GM12878 (cell line): Measurements from ENCODE around the gene ACAP1. TPM values are rescaled to one million over a fixed set of nuclear protein-coding genes. Genes with fewer than 3 reads are reported as not detected.

Source experiments
- ATAC-seq: fragments of 200-7000 bp; cut with Tn5 transposase; 3 replicates; pipeline ENCODE4 v1.9.1; 2020; ENCODE audit warnings: mild to moderate bottlenecking, moderate library complexity
- BruUV-seq: library from RNA; stranded (reverse); fragments of 400-500 nt; replicated peaks from 2 replicates; lab custom pipeline; 2021; lab: Mats Ljungman, UMichigan
- CTCF ChIA-PET: fragments of 300-600 bp; sonication (Branson Sonifier 250); formaldehyde crosslinking; extraction: SDS; loops from one replicate; lab custom pipeline; 2021; ENCODE audit warnings: inconsistent platforms; lab: Yijun Ruan, JAX
- POLR2A ChIA-PET: fragments of 350-600 bp; formaldehyde crosslinking; extraction: SDS; loops from one replicate; lab custom pipeline; 2021; ENCODE audit warnings: inconsistent platforms; lab: Charles Lee
- RAD21 ChIA-PET: fragments of 300-600 bp; sonication (Branson Sonifier 250); formaldehyde crosslinking; loops from one replicate; lab custom pipeline; 2023; ENCODE audit warnings: antibody characterized with exemption; ENCODE audit not compliant: unreplicated experiment; lab: Charles Lee
- SMC1A ChIA-PET: fragments of 300-600 bp; sonication (Branson Sonifier 250); formaldehyde crosslinking; loops from one replicate; lab custom pipeline; 2023; ENCODE audit not compliant: unreplicated experiment, uncharacterized antibody; lab: Charles Lee
- DNase-seq: peaks from one replicate; pipeline ENCODE4 v3.0.0-alpha.2; 2011; ENCODE audit warnings: low read depth, low spot score
- FAIRE-seq: peaks from 3 replicates; lab custom pipeline; 2011; peaks lifted over from hg19 to GRCh38; lab: Jason Lieb, UNC
- H2AFZ ChIP-seq: 2 replicates; pipeline ENCODE4 v1.6.0; 2011; ENCODE audit warnings: low read depth, low read length, control low read depth; ENCODE audit not compliant: control insufficient read depth
- H3K27ac ChIP-seq: 2 replicates; pipeline ENCODE4 v1.5.1; 2011; ENCODE audit warnings: control low read depth; ENCODE audit not compliant: control insufficient read depth, insufficient read depth
- H3K27me3 ChIP-seq, 2 experiments: replicated peaks in 1 of 2; 2 replicates each; pipeline versions ENCODE4 v1.6.0 to v1.6.1; 2011; ENCODE audit warnings: low read length in 1 of 2; ENCODE audit not compliant: control insufficient read depth in 2 of 2, insufficient read depth in 2 of 2
- H3K36me3 ChIP-seq, 2 experiments: 2 replicates each; pipeline ENCODE4 v1.5.1; 2011; ENCODE audit warnings: low read length in 1 of 2; ENCODE audit not compliant: control insufficient read depth in 2 of 2, insufficient read depth in 2 of 2
- H3K4me1 ChIP-seq: 2 replicates; pipeline ENCODE4 v1.6.1; 2011; ENCODE audit warnings: mild to moderate bottlenecking, low read length, moderate library complexity, mixed read lengths; ENCODE audit not compliant: control insufficient read depth, insufficient read depth
- H3K4me2 ChIP-seq: 2 replicates; pipeline ENCODE4 v1.6.0; 2011; ENCODE audit warnings: control low read depth; ENCODE audit not compliant: control insufficient read depth, insufficient read depth
- H3K4me3 ChIP-seq: fragments of 200-600 bp; sonication (generic); 2 replicates; pipeline ENCODE4 v1.5.1; 2016
- H3K79me2 ChIP-seq: 2 replicates; pipeline ENCODE4 v1.6.0; 2011; ENCODE audit warnings: low read length; ENCODE audit not compliant: control insufficient read depth, insufficient read depth
- H3K9ac ChIP-seq: 2 replicates; pipeline ENCODE4 v1.8.0; 2011; ENCODE audit warnings: low read length, control low read depth, mixed read lengths; ENCODE audit not compliant: control insufficient read depth, insufficient read depth
- H3K9me3 ChIP-seq: replicated peaks from 3 replicates; pipeline ENCODE4 v1.5.1; 2011; ENCODE audit warnings: mild to moderate bottlenecking, low read length; ENCODE audit not compliant: control insufficient read depth, insufficient read depth
- H4K20me1 ChIP-seq: 2 replicates; pipeline ENCODE4 v1.6.0; 2011; ENCODE audit not compliant: control insufficient read depth, insufficient read depth
- ATF3 ChIP-seq: IDR thresholded peaks from 2 replicates; pipeline ENCODE4 v1.6.1; 2011; ENCODE audit warnings: low read depth, mild to moderate bottlenecking, low read length, moderate library complexity, borderline replicate concordance; ENCODE audit errors: extremely low read depth
- BRCA1 ChIP-seq: IDR thresholded peaks from 2 replicates; pipeline ENCODE4 v1.6.1; 2011; ENCODE audit warnings: low read depth, low read length, improper control_type of control experiment
- CBX3 ChIP-seq: fragments of 200-600 bp; sonication (generic); IDR thresholded peaks from 2 replicates; pipeline ENCODE4 v1.6.1; 2016; ENCODE audit warnings: low read depth, borderline replicate concordance
- CEBPB ChIP-seq, 2 experiments: fragments of 150-350 bp in 1 of 2; IDR thresholded peaks; 2 replicates each; pipeline ENCODE4 v1.6.1; 2012 to 2014; ENCODE audit warnings: low read depth in 2 of 2, low read length in 2 of 2, borderline replicate concordance in 1 of 2, inconsistent platforms in 1 of 2
- FOS ChIP-seq: IDR thresholded peaks from 3 replicates; pipeline ENCODE4 v1.6.1; 2011; ENCODE audit warnings: borderline replicate concordance; ENCODE audit not compliant: insufficient read length; ENCODE audit errors: extremely low read depth
- IKZF1 ChIP-seq: fragments of 450-650 bp; conservative IDR thresholded peaks from 2 replicates; pipeline ENCODE4 v1.6.1; 2017; ENCODE audit warnings: antibody characterized with exemption, mild to moderate bottlenecking
- IKZF2 ChIP-seq, 2 experiments: fragments of 450-650 bp; IDR thresholded peaks; 2 replicates each; pipeline ENCODE4 v1.6.1; 2017; ENCODE audit warnings: mild to moderate bottlenecking in 2 of 2, moderate library complexity in 2 of 2
- JUNB ChIP-seq: IDR thresholded peaks from 2 replicates; pipeline ENCODE4 v1.6.1; 2016; ENCODE audit warnings: antibody characterized with exemption, mild to moderate bottlenecking
- MEF2A ChIP-seq: IDR thresholded peaks from 2 replicates; pipeline ENCODE4 v1.6.1; 2011; ENCODE audit warnings: low read depth, mild to moderate bottlenecking, low read length, moderate library complexity; ENCODE audit not compliant: insufficient read depth
- MLLT1 ChIP-seq: fragments of 450-650 bp; IDR thresholded peaks from 2 replicates; pipeline ENCODE4 v1.6.1; 2016; ENCODE audit warnings: mild to moderate bottlenecking
- NR2C1 ChIP-seq: fragments of 450-650 bp; IDR thresholded peaks from 2 replicates; pipeline ENCODE4 v1.6.1; 2017; ENCODE audit warnings: antibody characterized with exemption, mild to moderate bottlenecking, moderate library complexity
- PAX5 ChIP-seq: IDR thresholded peaks from 2 replicates; pipeline ENCODE4 v1.6.1; 2011; ENCODE audit warnings: low read depth, low read length, borderline replicate concordance
- RAD51 ChIP-seq: fragments of 450-650 bp; IDR thresholded peaks from 2 replicates; pipeline ENCODE4 v1.6.1; 2016; ENCODE audit warnings: moderate library complexity, mild to moderate bottlenecking, inconsistent platforms
- RB1 ChIP-seq: fragments of 450-650 bp; formaldehyde crosslinking; IDR thresholded peaks from 2 replicates; pipeline ENCODE4 v1.6.1; 2017; ENCODE audit warnings: mild to moderate bottlenecking, borderline replicate concordance
- SIN3A ChIP-seq: IDR thresholded peaks from 2 replicates; pipeline ENCODE4 v1.6.1; 2012; ENCODE audit warnings: low read depth, low read length, improper control_type of control experiment
- SUZ12 ChIP-seq: fragments of 200-600 bp; sonication (generic); IDR thresholded peaks from one replicate; pipeline ENCODE4 v1.6.1; 2018; ENCODE audit warnings: antibody characterized with exemption, mild to moderate bottlenecking; ENCODE audit not compliant: unreplicated experiment
- TBL1XR1 ChIP-seq: IDR thresholded peaks from 2 replicates; pipeline ENCODE4 v1.6.1; 2012; ENCODE audit warnings: low read depth, low read length, improper control_type of control experiment
- ZBTB4 ChIP-seq: fragments of 450-650 bp; formaldehyde crosslinking; IDR thresholded peaks from 2 replicates; pipeline ENCODE4 v1.4.0; 2022; ENCODE audit warnings: mild to moderate bottlenecking, moderate library complexity
- WGBS: methylation state at CpG from one replicate; pipeline ENCODE4 v1.1.6; 2016; ENCODE audit warnings: low lambda C conversion rate; ENCODE audit not compliant: insufficient replicate concordance, insufficient coverage; ENCODE audit errors: missing lambda C conversion rate; 5-methylcytosine and 5-hydroxymethylcytosine counted together
- in situ Hi-C: fragments of 300-500 bp; cut with MboI; formaldehyde crosslinking; loops from 9 replicates; pipeline ENCODE4 v1.14.3; 2018; ENCODE audit warnings: mixed read lengths
- intact Hi-C: fragments of 100-400 bp; cut with micrococcal nuclease; formaldehyde crosslinking; loops from one replicate; pipeline ENCODE4 v1.14.2; 2022; ENCODE audit not compliant: unreplicated experiment
- polyA plus RNA-seq, 11 experiments: library from polyadenylated mRNA; depleted of rRNA in 4 of 11; unstranded in 6 of 11; stranded (reverse) in 5 of 11; fragments of >200 nt; fragmentation: Nextera tagmentation in 4 of 11; fragmentation: Illumina TruSeq in 1 of 11; extraction: Ambion mirVana in 4 of 11; extraction: Trizol in 1 of 11; gene quantifications; 1 replicate in 1 of 11; 2 replicates in 10 of 11; pipeline versions ENCODE4 v1.2.1 to v1.2.3, GENCODE V29; 2011 to 2016; ENCODE audit warnings: inconsistent platforms in 2 of 11, missing spikeins in 2 of 11, low read depth in 1 of 11
- total RNA-seq, 4 experiments: library from RNA; depleted of rRNA in 3 of 4; stranded (reverse); fragments of >200 nt in 3 of 4; fragmentation: Illumina TruSeq in 1 of 4; extraction: Trizol in 1 of 4; gene quantifications; 2 replicates each; pipeline versions ENCODE4 v1.2.1 to v1.2.3, GENCODE V29; 2013 to 2021

Gene ACAP1
- total and polyA plus RNA-seq, 10 of the 15 experiments (the other 5 are each of a cell fraction or from before 2014, with no cell fraction given), result 5.7 to 245 (median 118) TPM

- no peak for TF ChIP-seq NR2C1
- TF ChIP-seq RAD51, result no peak
- no peak for TF ChIP-seq RB1
- no peak for TF ChIP-seq MLLT1
- no peak for TF ChIP-seq JUNB
- no peak for TF ChIP-seq SUZ12
Observed at GRCh38 chr17:7382901-7383300, 46.6 kb downstream of the ACAP1 start (continued).

GRCh38 chr17:7383371-7383741 is 47.0 kb downstream of the ACAP1 start:
- Histone ChIP-seq H3K36me3 (no peaks in the 10 kb centered on the region), H3K79me2 (no peaks in the 10 kb centered on the region), H4K20me1 (no peaks in the 10 kb centered on the region), H3K4me1 (peaks cover 8% of the 10 kb centered on the region; the same call in 1 of the 2 replicates), H3K4me3 (no peak overlapping the region), H3K9ac (no peak overlapping the region), H3K27ac (no peak overlapping the region), H3K9me3 (peaks cover 3% of the 10 kb centered on the region; the same call in 2 of the 3 replicates)
- SMC1A ChIA-PET, result no interaction called here
- RAD21 ChIA-PET, result no interaction called here
- intact Hi-C loops, result no loop called here
- DNase-seq, result no peak
- CTCF ChIA-PET, result no interaction called here
- in situ Hi-C loops, result no loop called here
- ATAC-seq, result no peak
- POLR2A ChIA-PET, result interaction anchor here (0.6 kb wide), 1 partner anchor 103 kb away, joined by 3 read pairs; no protein-coding TSS in a partner anchor
- 61% methylated on average over 11 of the region's 11 CpGs for whole genome bisulfite sequencing
- TF ChIP-seq ATF3, result no peak
- no peak for TF ChIP-seq PAX5
- no peak for TF ChIP-seq CEBPB (IDR thresholded peaks at IDR 0.05; ENCODE audit: borderline replicate concordance in 1 of 2, low read depth in 2 of 2, low read length in 2 of 2)
- no peak for TF ChIP-seq ZBTB4 (CRISPR knock-in tag)
- TF ChIP-seq IKZF1, result no peak
- no peak for TF ChIP-seq TBL1XR1
- TF ChIP-seq SIN3A, result no peak
- TF ChIP-seq MEF2A, result no peak
- TF ChIP-seq CBX3, result no peak
- no peak for TF ChIP-seq FOS
- TF ChIP-seq IKZF2 (IDR thresholded peaks at IDR 0.05), result no peak
- no peak for TF ChIP-seq BRCA1
- TF ChIP-seq, all 136 proteins: peak for 0
- Histone ChIP-seq H3K4me2 (peak overlapping the region; percentile 86), H3K27me3 (peaks cover 4 to 5% of the 10 kb centered on the region in 2 experiments; a peak in 3 of 4 replicates), H2AFZ (no peak overlapping the region; the same call in 1 of the 2 replicates)
- no TSS peak for BruUV-seq
- no peak for FAIRE-seq
